T-helper 2 cell treated with Interferon-gamma antibody and Interleukin-4, amounts not matched to agents 5 μg/mL and 100 μg/mL, for 36 hours (primary cell): ENCODE results near the gene DLGAP3.
"Not testable (repeated sequence)": the region's sequence is repeated elsewhere in the genome, so short reads cannot be mapped to it uniquely, and the experiment has no call there.

Experiments
- DNase-seq: peaks from one replicate; pipeline ENCODE4 v3.0.0; 2021; ENCODE audit warnings: low spot score
- H3K27ac Mint-ChIP-seq: one replicate; pipeline ENCODE4 v1.8.0; 2021; ENCODE audit warnings: mild to moderate bottlenecking, mixed read lengths
- H3K27me3 Mint-ChIP-seq: one replicate; pipeline ENCODE4 v1.8.0; 2021; ENCODE audit warnings: low read depth, mixed read lengths
- H3K36me3 Mint-ChIP-seq: one replicate; pipeline ENCODE4 v1.8.0; 2021; ENCODE audit warnings: low read depth, mixed read lengths
- H3K4me1 Mint-ChIP-seq: one replicate; pipeline ENCODE4 v1.8.0; 2021; ENCODE audit warnings: low read depth, mixed read lengths
- H3K4me3 Mint-ChIP-seq: one replicate; pipeline ENCODE4 v1.8.0; 2022; ENCODE audit warnings: mild to moderate bottlenecking, moderate library complexity, mixed read lengths
- H3K9me3 Mint-ChIP-seq: one replicate; pipeline ENCODE4 v1.8.0; 2021; ENCODE audit warnings: mixed read lengths

Gene DLGAP3

GRCh38 chr1:34929497-34929852 is at the start of gene DLGAP3:
TSS of gene DLGAP3 (minus strand) at chr1:34929650. CDS start at chr1:34905383, 24,267 bp downstream.
- no peak for DNase-seq
- Mint-ChIP-seq H3K4me3 (peak within 1 kb of the TSS; percentile 73), H3K9me3 (no peaks in the 10 kb centered on the region), H3K4me1 (peaks cover 5% of the 10 kb centered on the region), H3K27ac (peak within 1 kb of the TSS; percentile 7), H3K27me3 (peaks cover 74% of the 10 kb centered on the region), H3K36me3 (peaks cover 1% of the 10 kb centered on the region)

GRCh38 chr1:34978921-34979320 is 49.5 kb upstream of the DLGAP3 start:
- Mint-ChIP-seq H3K36me3 (peaks cover 19% of the 10 kb centered on the region), H3K4me1 (peaks cover 9% of the 10 kb centered on the region), H3K9me3 (no peaks in the 10 kb centered on the region), H3K27me3 (no peaks in the 10 kb centered on the region), H3K27ac (no peak overlapping the region), H3K4me3 (no peak overlapping the region)
- DNase-seq: no peak

GRCh38 chr1:34977858-34978257 is 48.4 kb upstream of the DLGAP3 start:
- Mint-ChIP-seq H3K36me3 (peaks cover 17% of the 10 kb centered on the region), H3K27ac (no peak overlapping the region), H3K27me3 (no peaks in the 10 kb centered on the region), H3K4me1 (peaks cover 1% of the 10 kb centered on the region), H3K4me3 (no peak overlapping the region), H3K9me3 (no peaks in the 10 kb centered on the region)
- DNase-seq: no peak

GRCh38 chr1:34977210-34977471 is 47.7 kb upstream of the DLGAP3 start:
- Mint-ChIP-seq H3K4me3 (no peak overlapping the region), H3K4me1 (no peaks in the 10 kb centered on the region), H3K36me3 (peaks cover 17% of the 10 kb centered on the region)

GRCh38 chr1:34976384-34977209 is 47.1 kb upstream of the DLGAP3 start:
- Mint-ChIP-seq H3K27me3 (no peaks in the 10 kb centered on the region), H3K4me3 (no peak overlapping the region), H3K9me3 (no peaks in the 10 kb centered on the region), H3K4me1 (no peaks in the 10 kb centered on the region), H3K27ac (no peak overlapping the region), H3K36me3 (peaks cover 17% of the 10 kb centered on the region)
- DNase-seq: no peak

More at GRCh38 chr1:34977210-34977471, 47.7 kb upstream of the DLGAP3 start:
- DNase-seq: no peak
- Mint-ChIP-seq H3K27ac (no peak overlapping the region), H3K9me3 (no peaks in the 10 kb centered on the region), H3K27me3 (no peaks in the 10 kb centered on the region)

- Mint-ChIP-seq H3K27ac (no peak overlapping the region), H3K9me3 (no peaks in the 10 kb centered on the region), H3K27me3 (no peaks in the 10 kb centered on the region), H3K36me3 (peaks cover 11% of the 10 kb centered on the region), H3K4me3 (no peak overlapping the region), H3K4me1 (no peaks in the 10 kb centered on the region)
- no peak for DNase-seq
Measured at GRCh38 chr1:34975771-34976170, 46.3 kb upstream of the DLGAP3 start.

- Mint-ChIP-seq H3K4me1 (no peaks in the 10 kb centered on the region), H3K27ac (no peak overlapping the region)
- DNase-seq: no peak
Measured at GRCh38 chr1:34975338-34975737, 45.9 kb upstream of the DLGAP3 start.

GRCh38 chr1:34974626-34975025 is 45.2 kb upstream of the DLGAP3 start:
- DNase-seq: no peak
- no peak overlapping the region for H3K4me3 Mint-ChIP-seq
- H3K27ac Mint-ChIP-seq: no peak overlapping the region
- no peaks in the 10 kb centered on the region for H3K27me3 Mint-ChIP-seq
- no peaks in the 10 kb centered on the region for H3K9me3 Mint-ChIP-seq
- H3K36me3 Mint-ChIP-seq: peaks cover 10% of the 10 kb centered on the region
- H3K4me1 Mint-ChIP-seq: no peaks in the 10 kb centered on the region

More at GRCh38 chr1:34975338-34975737, 45.9 kb upstream of the DLGAP3 start:
- no peak overlapping the region for H3K4me3 Mint-ChIP-seq
- no peaks in the 10 kb centered on the region for H3K27me3 Mint-ChIP-seq
- no peaks in the 10 kb centered on the region for H3K9me3 Mint-ChIP-seq
- H3K36me3 Mint-ChIP-seq: peaks cover 11% of the 10 kb centered on the region

- H3K4me1 Mint-ChIP-seq: no peaks in the 10 kb centered on the region
- no peak overlapping the region for H3K27ac Mint-ChIP-seq
- peaks cover 10% of the 10 kb centered on the region for H3K36me3 Mint-ChIP-seq
- no peaks in the 10 kb centered on the region for H3K27me3 Mint-ChIP-seq
- peaks cover 7% of the 10 kb centered on the region for H3K9me3 Mint-ChIP-seq
- no peak for DNase-seq
- no peak overlapping the region for H3K4me3 Mint-ChIP-seq
Measured at GRCh38 chr1:34973326-34973725, 43.9 kb upstream of the DLGAP3 start.

GRCh38 chr1:34970829-34971228 is 41.4 kb upstream of the DLGAP3 start:
- Mint-ChIP-seq H3K36me3 (peaks cover 3% of the 10 kb centered on the region), H3K27me3 (peaks cover under 1% of the 10 kb centered on the region), H3K4me3 (no peak overlapping the region), H3K4me1 (no peaks in the 10 kb centered on the region), H3K9me3 (peaks cover 7% of the 10 kb centered on the region), H3K27ac (no peak overlapping the region)
- DNase-seq: no peak

GRCh38 chr1:34970220-34970735 is 40.8 kb upstream of the DLGAP3 start:
- H3K27me3 Mint-ChIP-seq: peaks cover 3% of the 10 kb centered on the region
- DNase-seq: no peak
- H3K9me3 Mint-ChIP-seq: peaks cover 7% of the 10 kb centered on the region
- H3K36me3 Mint-ChIP-seq: no peaks in the 10 kb centered on the region
- no peaks in the 10 kb centered on the region for H3K4me1 Mint-ChIP-seq
- no peak overlapping the region for H3K4me3 Mint-ChIP-seq
- no peak overlapping the region for H3K27ac Mint-ChIP-seq

- not testable (repeated sequence) for H3K9me3 Mint-ChIP-seq, H3K4me3 Mint-ChIP-seq, H3K36me3 Mint-ChIP-seq, H3K27me3 Mint-ChIP-seq, H3K4me1 Mint-ChIP-seq, DNase-seq, H3K27ac Mint-ChIP-seq
Measured at GRCh38 chr1:34968297-34968696, 38.8 kb upstream of the DLGAP3 start.

GRCh38 chr1:34967672-34968071 is 38.2 kb upstream of the DLGAP3 start:
- not testable (repeated sequence) for H3K4me3 Mint-ChIP-seq, H3K36me3 Mint-ChIP-seq, H3K4me1 Mint-ChIP-seq, H3K27ac Mint-ChIP-seq, H3K27me3 Mint-ChIP-seq, H3K9me3 Mint-ChIP-seq, DNase-seq

- no peak overlapping the region for H3K27ac Mint-ChIP-seq
- no peaks in the 10 kb centered on the region for H3K4me1 Mint-ChIP-seq
- H3K9me3 Mint-ChIP-seq: peaks cover 7% of the 10 kb centered on the region
- H3K36me3 Mint-ChIP-seq: no peaks in the 10 kb centered on the region
- no peak overlapping the region for H3K4me3 Mint-ChIP-seq
- H3K27me3 Mint-ChIP-seq: peaks cover 5% of the 10 kb centered on the region
- DNase-seq: no peak
Measured at GRCh38 chr1:34965597-34965996, 36.1 kb upstream of the DLGAP3 start.

GRCh38 chr1:34950428-34950827 is 21.0 kb upstream of the DLGAP3 start:
- Mint-ChIP-seq H3K4me3 (no peak overlapping the region), H3K27me3 (peaks cover 2% of the 10 kb centered on the region), H3K9me3 (no peaks in the 10 kb centered on the region), H3K4me1 (peaks cover 4% of the 10 kb centered on the region), H3K27ac (no peak overlapping the region), H3K36me3 (no peaks in the 10 kb centered on the region)
- no peak for DNase-seq
